K562 (cell line): ENCODE data around the gene PRR35. TPM values are rescaled to one million over a fixed set of nuclear protein-coding genes. Genes with fewer than 3 reads are reported as not detected.

Source experiments
- ATAC-seq: fragments of 200-7000 bp; cut with Tn5 transposase; 3 replicates; pipeline ENCODE4 v1.9.1; 2020; ENCODE audit warnings: moderate library complexity
- BruUV-seq: library from RNA; stranded (reverse); fragments of 400-500 nt; replicated peaks from 2 replicates; lab custom pipeline; 2021; lab: Mats Ljungman, UMichigan
- CTCF ChIA-PET: fragments of 300-600 bp; formaldehyde crosslinking; extraction: SDS; loops from one replicate; lab custom pipeline; 2021; ENCODE audit warnings: low intra/inter-chr PET ratio; lab: Yijun Ruan, JAX
- POLR2A ChIA-PET: fragments of 300-600, 350-650 bp; sonication (Branson Sonifier 250); formaldehyde crosslinking; extraction: SDS; loops from one replicate; lab custom pipeline; 2021; ENCODE audit warnings: antibody characterized with exemption, inconsistent platforms; lab: Yijun Ruan, JAX
- DNase-seq, 4 experiments: peaks; one replicate each; pipeline versions ENCODE4 v3.0.0 to v3.0.0-alpha.2; 2011 to 2018; ENCODE audit warnings: low spot score in 3 of 4, mixed read lengths in 3 of 4; ENCODE audit errors: extremely low read depth in 1 of 4
- FAIRE-seq: peaks from 2 replicates; lab custom pipeline; 2011; peaks lifted over from hg19 to GRCh38; lab: Jason Lieb, UNC
- H2AFZ ChIP-seq: 2 replicates; pipeline ENCODE4 v1.6.0; 2011; ENCODE audit warnings: low read depth, low read length, control low read depth, inconsistent platforms
- H3K27ac ChIP-seq: fragments of 200-600 bp; 3 replicates; pipeline ENCODE4 v1.8.0; 2011; ENCODE audit warnings: low read depth, mild to moderate bottlenecking, control low read depth, inconsistent platforms, low read length, moderate library complexity, mixed read lengths; ENCODE audit errors: extremely low read depth
- H3K27me3 ChIP-seq, 2 experiments: fragments of 300-600 bp in 1 of 2; 2 replicates in 1 of 2; 3 replicates in 1 of 2; pipeline versions ENCODE4 v1.6.0 to v1.8.0; 2011; ENCODE audit warnings: inconsistent platforms in 2 of 2, low read length in 2 of 2, mild to moderate bottlenecking in 1 of 2, mixed read lengths in 1 of 2, moderate library complexity in 1 of 2; ENCODE audit not compliant: control insufficient read depth in 2 of 2, insufficient read depth in 2 of 2
- H3K36me3 ChIP-seq: fragments of 300-600 bp; 3 replicates; pipeline ENCODE4 v1.8.0; 2011; ENCODE audit warnings: mild to moderate bottlenecking, low read length, inconsistent platforms; ENCODE audit not compliant: control insufficient read depth, insufficient read depth
- H3K4me1 ChIP-seq, 2 experiments: fragments of 200-600 bp in 1 of 2; replicated peaks in 1 of 2; 2 replicates in 1 of 2; 3 replicates in 1 of 2; pipeline versions ENCODE4 v1.5.1 to v1.8.0; 2011; ENCODE audit warnings: inconsistent platforms in 2 of 2, low read length in 2 of 2, mild to moderate bottlenecking in 1 of 2, mixed read lengths in 1 of 2, moderate library complexity in 1 of 2; ENCODE audit not compliant: control insufficient read depth in 2 of 2, insufficient read depth in 2 of 2
- H3K4me2 ChIP-seq: 2 replicates; pipeline ENCODE4 v1.6.1; 2011; ENCODE audit warnings: low read length, control low read depth, inconsistent platforms, mixed read lengths; ENCODE audit not compliant: insufficient read depth
- H3K4me3 ChIP-seq: fragments of 200-600 bp; sonication (generic), shearing (Covaris generic); 2 replicates; pipeline ENCODE4 v1.5.1; 2016; ENCODE audit warnings: control low read depth, inconsistent platforms
- H3K79me2 ChIP-seq: fragments of 200-600 bp; 3 replicates; pipeline ENCODE4 v1.8.0; 2011; ENCODE audit warnings: low read length, inconsistent platforms; ENCODE audit not compliant: control insufficient read depth, insufficient read depth
- H3K9ac ChIP-seq, 2 experiments: 2 replicates each; pipeline versions ENCODE4 v1.6.0 to v1.6.1; 2011; ENCODE audit warnings: low read depth in 2 of 2, low read length in 2 of 2, control low read depth in 1 of 2, inconsistent platforms in 1 of 2, mild to moderate bottlenecking in 1 of 2, mixed read lengths in 1 of 2; ENCODE audit not compliant: insufficient read depth in 1 of 2
- H3K9me1 ChIP-seq: one replicate; pipeline ENCODE4 v1.6.0; 2011; ENCODE audit warnings: inconsistent platforms, mild to moderate bottlenecking, low read length, moderate library complexity; ENCODE audit not compliant: control insufficient read depth, insufficient read depth
- H3K9me3 ChIP-seq: replicated peaks from 2 replicates; pipeline ENCODE4 v1.5.1; 2011; ENCODE audit warnings: low read depth, low read length, inconsistent platforms; ENCODE audit not compliant: control insufficient read depth, insufficient read depth
- H4K20me1 ChIP-seq: replicated peaks from 2 replicates; pipeline ENCODE4 v1.6.1; 2011; ENCODE audit warnings: low read length, inconsistent platforms, mixed read lengths; ENCODE audit not compliant: control insufficient read depth, insufficient read depth
- CHD2 ChIP-seq: IDR thresholded peaks from 2 replicates; pipeline ENCODE4 v1.6.1; 2011; ENCODE audit warnings: low read depth, low read length
- CREB1 ChIP-seq, 2 experiments: sonication (generic) in 1 of 2; formaldehyde crosslinking in 1 of 2; IDR thresholded peaks; 2 replicates each; pipeline versions ENCODE4 v1.6.1 to v1.8.0; 2012 to 2022; ENCODE audit warnings: inconsistent platforms in 1 of 2, mild to moderate bottlenecking in 1 of 2, missing genetic modification reagents in 1 of 2, moderate library complexity in 1 of 2
- DPF2 ChIP-seq: fragments of 450-650 bp; IDR thresholded peaks from 2 replicates; pipeline ENCODE4 v1.6.1; 2016
- POLR2G ChIP-seq: fragments of 200-400 bp; formaldehyde crosslinking; IDR thresholded peaks from 2 replicates; pipeline ENCODE4 v1.6.1; 2017; ENCODE audit warnings: low read depth, mild to moderate bottlenecking, antibody characterized with exemption, low read length, moderate library complexity
- RFX7 ChIP-seq: fragments of 250-450 bp; sonication (Bioruptor Pico); IDR thresholded peaks from 2 replicates; pipeline ENCODE4 v1.5.1; 2021; ENCODE audit warnings: mild to moderate bottlenecking
- SNIP1 ChIP-seq: fragments of 450-650 bp; IDR thresholded peaks from 2 replicates; pipeline ENCODE4 v1.7.1; 2017; ENCODE audit warnings: low read depth, mild to moderate bottlenecking
- TBL1XR1 ChIP-seq, 2 experiments: IDR thresholded peaks; 2 replicates each; pipeline ENCODE4 v1.6.1; 2012; ENCODE audit warnings: improper control_type of control experiment in 2 of 2, low read length in 2 of 2, mild to moderate bottlenecking in 1 of 2
- ZBTB33 ChIP-seq: sonication (generic); formaldehyde crosslinking; IDR thresholded peaks from 2 replicates; pipeline ENCODE4 v1.8.1; 2023; ENCODE audit warnings: mild to moderate bottlenecking, missing genetic modification reagents
- WGBS: fragments of 100-300 bp; shearing (Covaris generic); methylation state at CpG from one replicate; pipeline ENCODE4 v1.1.6; 2016; ENCODE audit warnings: low coverage, mixed read lengths; ENCODE audit not compliant: insufficient coverage; ENCODE audit errors: missing lambda C conversion rate; 5-methylcytosine and 5-hydroxymethylcytosine counted together
- in situ Hi-C: fragments of 300-500 bp; cut with MboI; formaldehyde crosslinking; loops from 4 replicates; pipeline ENCODE4 v1.15.0; 2018; ENCODE audit warnings: inconsistent platforms, mixed read lengths
- intact Hi-C: fragments of 100-400 bp; cut with micrococcal nuclease; formaldehyde crosslinking; loops from 2 replicates; pipeline ENCODE4 v1.14.2; 2022
- polyA plus RNA-seq, 8 experiments: library from polyadenylated mRNA; depleted of rRNA in 4 of 8; stranded (reverse) in 5 of 8; unstranded in 3 of 8; fragments of >200 nt; fragmentation: Nextera tagmentation in 2 of 8; fragmentation: Illumina TruSeq in 1 of 8; extraction: Ambion mirVana in 2 of 8; extraction: Trizol in 1 of 8; gene quantifications; 2 replicates each; pipeline versions ENCODE4 v1.2.1 to v1.2.3, GENCODE V29; 2011 to 2014; ENCODE audit warnings: inconsistent platforms in 1 of 8, missing spikeins in 1 of 8
- total RNA-seq, 7 experiments: library from RNA; depleted of rRNA in 6 of 7; stranded (reverse); fragments of >200 nt in 6 of 7; fragmentation: Illumina TruSeq in 2 of 7; extraction: Trizol in 2 of 7; gene quantifications; 2 replicates each; pipeline versions ENCODE4 v1.2.1 to v1.2.3, GENCODE V29; 2011 to 2021; ENCODE audit warnings: low replicate concordance in 1 of 7

Gene PRR35
- total and polyA plus RNA-seq, 9 of the 15 experiments (the other 6 are each of a cell fraction or from before 2014, with no cell fraction given), result 0.17 to 0.45 (median 0.21) TPM; not detected in 5

DNA sequence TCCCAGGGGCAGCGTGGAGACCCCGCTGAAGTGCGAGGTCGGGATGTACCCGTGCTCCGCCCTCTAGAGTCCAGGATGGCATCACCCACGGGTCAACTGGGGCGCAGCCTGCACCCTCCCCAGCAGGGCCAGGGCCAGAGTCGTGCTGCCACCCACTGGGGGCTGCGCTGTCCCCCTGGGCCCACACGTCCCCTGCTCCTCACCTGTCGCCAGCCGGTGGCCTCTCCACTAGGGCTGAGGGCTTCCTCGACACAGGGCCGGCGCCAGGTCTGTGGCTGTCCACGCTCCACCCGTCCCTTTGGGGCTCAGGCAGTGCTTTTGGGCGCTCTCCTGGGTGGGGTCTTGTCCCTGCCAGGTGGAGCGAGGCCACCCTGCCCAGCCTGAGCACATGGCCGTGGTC is 11.6 kb upstream of the PRR35 start:
- Histone ChIP-seq H4K20me1 (0 out of 2 replicates have a peak, but pooled peaks cover 7% of the 10 kb centered on the region), H3K36me3 (peaks cover 82% of the 10 kb centered on the region; the same call in 1 of the 3 replicates), H3K27me3 (no peaks in the 10 kb centered on the region), H3K9me3 (no peaks in the 10 kb centered on the region), H3K4me1 (peaks cover 0 to 54% of the 10 kb centered on the region in 2 experiments; a peak in 3 of 5 replicates), H3K9ac (no peak overlapping the region; a peak in 1 of 4 replicates), H3K4me2 (no peak overlapping the region), H3K4me3 (no peak overlapping the region), H2AFZ (no peak overlapping the region), H3K9me1 (no peaks in the 10 kb centered on the region), H3K79me2 (peaks cover 43% of the 10 kb centered on the region), H3K27ac (no peak overlapping the region)
- intact Hi-C loops, result no loop called here
- no peak for ATAC-seq
- 98% methylated on average over 17 of the region's 21 CpGs for WGBS
- no TSS peak for BruUV-seq
- peak; percentile 55 for TF ChIP-seq POLR2G
- TF ChIP-seq CREB1 (IDR thresholded peaks at IDR 0.05), result no peak
- no peak for TF ChIP-seq CREB1 (CRISPR knock-in tag; IDR thresholded peaks at IDR 0.05)
- ChIA-PET POLR2A (no interaction called here), CTCF (no interaction called here)
- no peak for FAIRE-seq
- in situ Hi-C loops, result no loop called here
- DNase-seq, result no peak

DNA sequence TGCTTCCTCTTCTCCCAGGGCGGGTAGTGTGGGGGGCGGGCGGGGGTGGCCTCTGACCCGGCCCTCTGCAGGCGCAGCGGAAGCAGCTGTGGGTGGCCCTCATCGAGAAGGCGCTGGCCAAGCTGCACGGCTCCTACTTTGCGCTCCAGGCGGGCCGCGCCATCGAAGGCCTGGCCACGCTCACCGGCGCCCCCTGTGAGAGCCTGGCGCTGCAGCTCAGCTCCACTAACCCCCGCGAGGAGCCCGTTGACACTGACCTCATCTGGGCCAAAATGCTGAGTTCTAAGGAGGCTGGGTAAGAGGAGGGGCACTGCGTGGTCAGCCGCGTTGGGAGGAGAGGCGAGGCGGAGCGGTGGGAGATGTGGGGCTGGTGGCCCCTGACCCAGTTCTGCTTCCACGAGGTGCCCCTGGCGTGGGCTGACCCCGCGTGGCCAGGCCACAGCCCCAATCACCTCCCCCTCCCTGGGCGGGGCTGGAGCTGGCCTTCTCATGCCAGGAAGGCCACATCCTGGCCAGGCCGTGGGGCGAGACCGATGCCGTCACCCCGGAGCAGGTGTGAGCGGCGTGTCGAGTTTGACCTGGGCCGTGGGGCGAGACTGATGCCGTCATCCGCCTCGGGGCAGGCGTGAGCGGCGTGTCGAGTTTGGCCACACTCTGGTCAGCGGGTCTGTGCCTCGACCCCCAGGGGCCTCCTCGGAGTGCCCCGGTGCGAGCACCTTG is 10.5 kb upstream of the PRR35 start:
- ATAC-seq, result no peak
- H3K79me2 ChIP-seq, result peaks cover 34% of the 10 kb centered on the region
- no peak for TF ChIP-seq CHD2
- no peak for TF ChIP-seq RFX7 (CRISPR knock-in tag)
- TF ChIP-seq ZBTB33 (CRISPR knock-in tag), result peak; percentile 96
- no peak for TF ChIP-seq SNIP1
- TF ChIP-seq DPF2, result no peak
- peak; percentile 5; the same call in 1 of the 2 replicates for TF ChIP-seq POLR2G
- TF ChIP-seq TBL1XR1 (IDR thresholded peaks at IDR 0.05; ENCODE audit: low read length in 2 of 2), result no peak
- TF ChIP-seq, all 486 proteins: peak for 2
- no peak for FAIRE-seq
- Histone ChIP-seq H3K9me1 (no peaks in the 10 kb centered on the region), H3K9ac (no peak overlapping the region; a peak in 1 of 4 replicates), H3K4me1 (peaks cover 0 to 47% of the 10 kb centered on the region in 2 experiments; a peak in 2 of 5 replicates), H2AFZ (no peak overlapping the region), H3K4me3 (no peak overlapping the region), H3K27me3 (no peaks in the 10 kb centered on the region), H3K9me3 (no peaks in the 10 kb centered on the region), H3K4me2 (no peak overlapping the region), H3K27ac (no peak overlapping the region), H4K20me1 (0 out of 2 replicates have a peak, but pooled peaks cover 7% of the 10 kb centered on the region), H3K36me3 (peaks cover 83% of the 10 kb centered on the region; the same call in 1 of the 3 replicates)
- intact Hi-C loops, result no loop called here
- ChIA-PET POLR2A (interaction anchor here (1.0 kb wide), 1 partner anchor 40 kb away, joined by 3 read pairs; the partner anchor contains the start of gene RAB40C), CTCF (no interaction called here)
- no peak for DNase-seq
- in situ Hi-C loops, result no loop called here
- BruUV-seq, result no TSS peak
- WGBS, result 90% methylated on average over 11 of the region's 54 CpGs
